PFSK-1 (cell line): Measurements from ENCODE around the gene HTR5A.

Experiments
- POLR2AphosphoS5 ChIP-seq: IDR thresholded peaks from 2 replicates; pipeline ENCODE4 v1.6.1; 2012; ENCODE audit warnings: low read depth, mild to moderate bottlenecking, control low read depth, low read length, moderate library complexity
- TF ChIP-seq, protein P1 (sequence below), 2 experiments: IDR thresholded peaks; 2 replicates each; pipeline versions ENCODE4 v1.6.1 to v1.8.0; 2011 to 2012; ENCODE audit warnings: low read depth in 2 of 2, low read length in 2 of 2, control low read depth in 1 of 2, inconsistent platforms in 1 of 2, mild to moderate bottlenecking in 1 of 2, moderate library complexity in 1 of 2; ENCODE audit not compliant: insufficient read depth in 1 of 2

DNA sequence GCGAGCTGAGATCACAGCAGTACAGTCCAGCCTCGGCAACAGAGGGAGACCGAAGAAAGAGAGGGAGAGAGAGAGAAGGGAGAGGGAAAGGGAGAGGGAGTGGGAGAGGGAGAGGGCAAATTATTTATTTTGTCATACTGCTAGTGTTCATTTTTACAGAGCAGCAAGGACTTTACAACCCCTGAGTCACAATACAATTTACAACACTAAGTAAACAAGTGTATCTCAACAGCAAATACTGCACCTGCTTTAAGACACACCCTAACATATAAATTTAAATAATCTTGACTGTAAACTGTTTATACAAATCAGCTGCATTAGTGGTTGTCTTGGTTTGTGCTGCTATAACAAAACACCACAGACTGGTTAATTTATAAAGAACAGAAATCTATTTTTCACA, 27.2 kb downstream of the HTR5A start:
- TF ChIP-seq, protein P1, sequence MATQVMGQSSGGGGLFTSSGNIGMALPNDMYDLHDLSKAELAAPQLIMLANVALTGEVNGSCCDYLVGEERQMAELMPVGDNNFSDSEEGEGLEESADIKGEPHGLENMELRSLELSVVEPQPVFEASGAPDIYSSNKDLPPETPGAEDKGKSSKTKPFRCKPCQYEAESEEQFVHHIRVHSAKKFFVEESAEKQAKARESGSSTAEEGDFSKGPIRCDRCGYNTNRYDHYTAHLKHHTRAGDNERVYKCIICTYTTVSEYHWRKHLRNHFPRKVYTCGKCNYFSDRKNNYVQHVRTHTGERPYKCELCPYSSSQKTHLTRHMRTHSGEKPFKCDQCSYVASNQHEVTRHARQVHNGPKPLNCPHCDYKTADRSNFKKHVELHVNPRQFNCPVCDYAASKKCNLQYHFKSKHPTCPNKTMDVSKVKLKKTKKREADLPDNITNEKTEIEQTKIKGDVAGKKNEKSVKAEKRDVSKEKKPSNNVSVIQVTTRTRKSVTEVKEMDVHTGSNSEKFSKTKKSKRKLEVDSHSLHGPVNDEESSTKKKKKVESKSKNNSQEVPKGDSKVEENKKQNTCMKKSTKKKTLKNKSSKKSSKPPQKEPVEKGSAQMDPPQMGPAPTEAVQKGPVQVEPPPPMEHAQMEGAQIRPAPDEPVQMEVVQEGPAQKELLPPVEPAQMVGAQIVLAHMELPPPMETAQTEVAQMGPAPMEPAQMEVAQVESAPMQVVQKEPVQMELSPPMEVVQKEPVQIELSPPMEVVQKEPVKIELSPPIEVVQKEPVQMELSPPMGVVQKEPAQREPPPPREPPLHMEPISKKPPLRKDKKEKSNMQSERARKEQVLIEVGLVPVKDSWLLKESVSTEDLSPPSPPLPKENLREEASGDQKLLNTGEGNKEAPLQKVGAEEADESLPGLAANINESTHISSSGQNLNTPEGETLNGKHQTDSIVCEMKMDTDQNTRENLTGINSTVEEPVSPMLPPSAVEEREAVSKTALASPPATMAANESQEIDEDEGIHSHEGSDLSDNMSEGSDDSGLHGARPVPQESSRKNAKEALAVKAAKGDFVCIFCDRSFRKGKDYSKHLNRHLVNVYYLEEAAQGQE (IDR thresholded peaks at IDR 0.05; ENCODE audit: insufficient read depth in 1 of 2, low read depth in 2 of 2, low read length in 2 of 2), result no peak
- TF ChIP-seq POLR2AphosphoS5, result no peak
